Measurements from ENCODE around the gene LHFPL5. TPM values are rescaled to one million over a fixed set of nuclear protein-coding genes. Genes with fewer than 3 reads are reported as not detected.

LHFPL5 gene
- total RNA-seq, 2 donors from 2014 or later = not detected

DNA sequence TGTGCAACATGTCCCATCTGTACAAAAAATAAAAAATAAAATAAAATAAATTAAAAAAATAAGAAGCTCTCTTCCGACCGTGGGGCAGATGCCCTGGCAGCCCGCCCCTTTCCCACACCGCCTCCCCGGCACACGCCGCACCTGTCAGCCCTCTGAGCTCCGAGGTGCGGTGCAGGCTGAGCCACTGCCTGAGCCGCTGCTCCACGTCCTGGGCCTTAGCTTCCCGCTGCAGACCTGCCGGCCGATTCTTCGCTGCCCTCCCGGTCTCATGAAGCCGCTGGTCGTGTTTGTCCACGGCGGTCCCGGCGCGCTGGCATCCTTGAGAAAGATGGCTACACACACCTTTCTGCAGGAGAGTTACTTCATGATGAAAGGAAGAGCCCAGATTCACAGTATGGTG lies 39.4 kb upstream of the LHFPL5 start:
- no peak overlapping the region for H3K27ac ChIP-seq (ENCODE audit: low read depth, low read length)
- H3K4me1 Mint-ChIP-seq = peaks cover 22% of the 10 kb centered on the region
- WGBS, 2 experiments (ENCODE audit: insufficient coverage in 1 of 2, insufficient read length in 1 of 2) = 90 to 94% methylated on average over 22 to 23 of the region's 23 CpGs
- no peaks in the 10 kb centered on the region for H3K36me3 Mint-ChIP-seq (ENCODE audit: low read depth)
- H3K36me3 ChIP-seq (ENCODE audit: control insufficient read depth, insufficient read depth, low read length) = no peaks in the 10 kb centered on the region
- H3K9ac ChIP-seq (ENCODE audit: extremely low read depth, low read length, poor library complexity, severe bottlenecking) = no peak overlapping the region
- no peaks in the 10 kb centered on the region for H3K9me3 ChIP-seq (ENCODE audit: control insufficient read depth, low read length)
- no peak for DNase-seq
- no peak overlapping the region for H3K4me3 ChIP-seq (ENCODE audit: low read length)
- no peak overlapping the region for H3K4me3 Mint-ChIP-seq
- no peaks in the 10 kb centered on the region for H3K4me1 ChIP-seq (ENCODE audit: control insufficient read depth, insufficient read depth, low read length)
- H3K27me3 Mint-ChIP-seq (ENCODE audit: insufficient read depth) = peaks cover 8% of the 10 kb centered on the region
- no peak overlapping the region for H3K27ac Mint-ChIP-seq
- no peaks in the 10 kb centered on the region for H3K9me3 Mint-ChIP-seq
- TF ChIP-seq, protein P1, sequence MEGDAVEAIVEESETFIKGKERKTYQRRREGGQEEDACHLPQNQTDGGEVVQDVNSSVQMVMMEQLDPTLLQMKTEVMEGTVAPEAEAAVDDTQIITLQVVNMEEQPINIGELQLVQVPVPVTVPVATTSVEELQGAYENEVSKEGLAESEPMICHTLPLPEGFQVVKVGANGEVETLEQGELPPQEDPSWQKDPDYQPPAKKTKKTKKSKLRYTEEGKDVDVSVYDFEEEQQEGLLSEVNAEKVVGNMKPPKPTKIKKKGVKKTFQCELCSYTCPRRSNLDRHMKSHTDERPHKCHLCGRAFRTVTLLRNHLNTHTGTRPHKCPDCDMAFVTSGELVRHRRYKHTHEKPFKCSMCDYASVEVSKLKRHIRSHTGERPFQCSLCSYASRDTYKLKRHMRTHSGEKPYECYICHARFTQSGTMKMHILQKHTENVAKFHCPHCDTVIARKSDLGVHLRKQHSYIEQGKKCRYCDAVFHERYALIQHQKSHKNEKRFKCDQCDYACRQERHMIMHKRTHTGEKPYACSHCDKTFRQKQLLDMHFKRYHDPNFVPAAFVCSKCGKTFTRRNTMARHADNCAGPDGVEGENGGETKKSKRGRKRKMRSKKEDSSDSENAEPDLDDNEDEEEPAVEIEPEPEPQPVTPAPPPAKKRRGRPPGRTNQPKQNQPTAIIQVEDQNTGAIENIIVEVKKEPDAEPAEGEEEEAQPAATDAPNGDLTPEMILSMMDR (conservative IDR thresholded peaks at IDR 0.05) = no peak
- H3K27me3 ChIP-seq (ENCODE audit: control insufficient read depth, insufficient read depth, low read length, poor library complexity, severe bottlenecking) = no peaks in the 10 kb centered on the region

DNA sequence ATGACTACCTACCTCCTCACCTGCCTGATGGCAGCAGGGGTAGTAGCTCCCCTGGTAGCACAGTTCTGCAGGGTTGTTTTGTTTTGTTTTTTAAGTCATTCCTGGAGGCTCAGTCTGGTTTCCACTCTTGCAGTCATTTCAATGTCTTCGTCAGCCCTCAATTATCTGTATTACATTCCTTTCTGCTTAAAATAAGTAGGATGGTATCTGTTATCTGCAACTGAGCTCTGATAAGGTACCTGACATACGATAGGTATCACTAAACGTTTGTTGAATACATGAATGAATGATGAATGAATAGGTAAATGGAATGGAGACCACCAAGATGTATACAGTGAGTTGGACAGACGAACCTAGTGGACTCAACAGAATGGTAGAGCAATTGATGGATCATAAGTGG lies 35.9 kb upstream of the LHFPL5 start:
- no peaks in the 10 kb centered on the region for H3K36me3 ChIP-seq (ENCODE audit: control insufficient read depth, insufficient read depth, low read length)
- no peak overlapping the region for H3K9ac ChIP-seq (ENCODE audit: extremely low read depth, low read length, poor library complexity, severe bottlenecking)
- DNase-seq = no peak
- no peaks in the 10 kb centered on the region for H3K4me1 ChIP-seq (ENCODE audit: control insufficient read depth, insufficient read depth, low read length)
- no peak overlapping the region for H3K4me3 ChIP-seq (ENCODE audit: low read length)
- no peak overlapping the region for H3K4me3 Mint-ChIP-seq
- H3K4me1 Mint-ChIP-seq = peaks cover 18% of the 10 kb centered on the region
- H3K27me3 Mint-ChIP-seq (ENCODE audit: insufficient read depth) = peaks cover 8% of the 10 kb centered on the region
- H3K9me3 ChIP-seq (ENCODE audit: control insufficient read depth, low read length) = no peaks in the 10 kb centered on the region
- WGBS, 2 experiments (ENCODE audit: insufficient coverage in 1 of 2, insufficient read length in 1 of 2) = 87 to 92% methylated on average over 3 to 4 of the region's 4 CpGs
- H3K9me3 Mint-ChIP-seq = no peaks in the 10 kb centered on the region
- TF ChIP-seq, protein P1 (conservative IDR thresholded peaks at IDR 0.05) = no peak
- H3K27me3 ChIP-seq (ENCODE audit: control insufficient read depth, insufficient read depth, low read length, poor library complexity, severe bottlenecking) = no peaks in the 10 kb centered on the region
- no peaks in the 10 kb centered on the region for H3K36me3 Mint-ChIP-seq (ENCODE audit: low read depth)
- H3K27ac Mint-ChIP-seq = no peak overlapping the region
- H3K27ac ChIP-seq (ENCODE audit: low read depth, low read length) = no peak overlapping the region

DNA sequence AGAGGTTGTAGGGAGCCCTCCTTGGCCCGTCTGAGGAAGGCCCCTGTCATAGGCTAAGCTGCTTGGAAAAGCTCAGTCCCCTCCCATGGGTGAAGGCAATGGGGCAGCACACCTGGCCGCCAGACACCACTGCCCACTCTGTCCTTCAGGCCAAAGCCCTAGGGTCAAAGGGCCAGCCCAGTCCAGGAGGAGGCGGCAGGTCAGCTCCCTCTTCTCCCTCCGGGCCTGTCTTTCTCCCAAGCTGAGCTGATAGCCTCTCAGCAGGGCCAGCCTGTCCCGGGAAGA lies 33.9 kb upstream of the LHFPL5 start:
- Mint-ChIP-seq H3K4me3 (no peak overlapping the region), H3K36me3 (ENCODE audit: low read depth) (no peaks in the 10 kb centered on the region), H3K27ac (no peak overlapping the region), H3K9me3 (no peaks in the 10 kb centered on the region), H3K4me1 (peaks cover 14% of the 10 kb centered on the region), H3K27me3 (ENCODE audit: insufficient read depth) (peaks cover 8% of the 10 kb centered on the region)
- no peaks in the 10 kb centered on the region for H3K9me3 ChIP-seq (ENCODE audit: control insufficient read depth, low read length)
- no peaks in the 10 kb centered on the region for H3K4me1 ChIP-seq (ENCODE audit: control insufficient read depth, insufficient read depth, low read length)
- no peaks in the 10 kb centered on the region for H3K36me3 ChIP-seq (ENCODE audit: control insufficient read depth, insufficient read depth, low read length)
- WGBS, 2 experiments (ENCODE audit: insufficient coverage in 1 of 2, insufficient read length in 1 of 2) = 61 to 67% methylated on average over 2 to 5 of the region's 5 CpGs
- no peak overlapping the region for H3K4me3 ChIP-seq (ENCODE audit: low read length)
- H3K9ac ChIP-seq (ENCODE audit: extremely low read depth, low read length, poor library complexity, severe bottlenecking) = no peak overlapping the region
- TF ChIP-seq, protein P1 (conservative IDR thresholded peaks at IDR 0.05) = no peak
- DNase-seq = no peak
- H3K27ac ChIP-seq (ENCODE audit: low read depth, low read length) = no peak overlapping the region
- H3K27me3 ChIP-seq (ENCODE audit: control insufficient read depth, insufficient read depth, low read length, poor library complexity, severe bottlenecking) = peaks cover 6% of the 10 kb centered on the region
